Measurements from ENCODE around the gene CTDSPL. TPM values are rescaled to one million over a fixed set of nuclear protein-coding genes. Genes with fewer than 3 reads are reported as not detected.

Gene CTDSPL
- total RNA-seq, 1 donor from 2014 or later = 41.5 TPM

- H3K9me3 Mint-ChIP-seq (ENCODE audit: low read depth) = no peaks in the 10 kb centered on the region
- H3K4me1 Mint-ChIP-seq (ENCODE audit: low read depth) = no peaks in the 10 kb centered on the region
- H3K36me3 Mint-ChIP-seq (ENCODE audit: low read depth) = peaks cover 27% of the 10 kb centered on the region
- no peak overlapping the region for H3K27ac Mint-ChIP-seq (ENCODE audit: unreplicated experiment)
- no peaks in the 10 kb centered on the region for H3K27me3 Mint-ChIP-seq (ENCODE audit: low read depth)
- peak; percentile 68 for DNase-seq (ENCODE audit: low spot score)
- TF ChIP-seq CTCF (IDR thresholded peaks at IDR 0.05) = no peak
- H3K4me3 Mint-ChIP-seq (ENCODE audit: unreplicated experiment) = no peak overlapping the region
Observed at GRCh38 chr3:38017445-38018295, 156.0 kb downstream of the CTDSPL start.

DNA sequence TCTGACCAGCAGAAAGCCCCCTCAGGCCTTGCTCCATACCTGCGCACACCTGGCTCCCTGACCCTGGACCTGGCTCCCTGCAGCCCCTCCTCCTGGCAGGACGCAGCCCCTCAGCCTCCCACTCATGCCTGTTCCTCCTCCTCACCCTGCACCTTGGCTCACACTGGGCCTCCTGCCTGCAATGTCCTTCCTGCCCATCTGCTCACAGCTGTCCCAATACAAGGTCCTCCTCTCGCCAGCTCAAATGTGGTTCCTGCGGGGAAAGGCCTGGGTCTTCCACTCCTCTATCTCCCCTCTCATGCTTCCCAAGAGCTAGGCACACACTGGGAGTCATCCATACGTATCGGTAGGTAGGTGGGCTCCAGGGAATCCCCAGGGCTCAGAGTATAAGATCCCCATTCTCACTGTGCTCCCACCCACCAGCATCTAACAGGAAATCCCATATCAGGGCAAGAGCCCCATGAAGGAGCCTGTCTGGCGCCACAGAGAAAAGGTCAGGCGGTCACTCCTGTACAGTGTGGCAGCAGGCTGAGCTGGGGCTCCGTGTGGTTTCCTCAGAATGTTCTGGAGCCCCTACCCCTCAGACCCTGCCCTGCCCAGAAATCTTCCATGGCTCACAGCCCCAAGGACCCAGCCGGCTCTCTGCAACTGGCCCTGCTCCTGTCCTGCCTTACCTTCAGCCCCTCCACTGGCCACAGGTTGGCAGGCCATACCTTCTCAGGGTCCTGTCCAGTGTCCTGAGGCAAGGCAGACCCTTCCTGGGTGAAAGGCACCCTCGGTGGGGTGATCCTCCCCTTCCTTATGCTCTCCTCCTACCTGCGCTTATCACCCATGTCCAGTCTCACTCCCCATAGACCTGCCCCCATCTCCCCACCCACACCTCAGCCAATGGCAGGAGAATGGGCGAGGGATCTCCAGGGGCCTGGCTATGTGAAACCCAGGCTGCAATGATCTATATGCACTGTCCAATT is 156.9 kb downstream of the CTDSPL start:
- H3K4me1 Mint-ChIP-seq (ENCODE audit: low read depth) = peaks cover 1% of the 10 kb centered on the region
- peaks cover 27% of the 10 kb centered on the region for H3K36me3 Mint-ChIP-seq (ENCODE audit: low read depth)
- TF ChIP-seq CTCF (IDR thresholded peaks at IDR 0.05) = no peak
- no peaks in the 10 kb centered on the region for H3K27me3 Mint-ChIP-seq (ENCODE audit: low read depth)
- H3K4me3 Mint-ChIP-seq (ENCODE audit: unreplicated experiment) = no peak overlapping the region
- DNase-seq (ENCODE audit: low spot score) = peak; percentile 71
- H3K27ac Mint-ChIP-seq (ENCODE audit: unreplicated experiment) = no peak overlapping the region
- H3K9me3 Mint-ChIP-seq (ENCODE audit: low read depth) = no peaks in the 10 kb centered on the region

- peaks cover 5% of the 10 kb centered on the region for H3K4me1 Mint-ChIP-seq (ENCODE audit: low read depth)
- H3K9me3 Mint-ChIP-seq (ENCODE audit: low read depth) = no peaks in the 10 kb centered on the region
- no peak overlapping the region for H3K27ac Mint-ChIP-seq (ENCODE audit: unreplicated experiment)
- TF ChIP-seq CTCF (IDR thresholded peaks at IDR 0.05) = no peak
- H3K36me3 Mint-ChIP-seq (ENCODE audit: low read depth) = peaks cover 26% of the 10 kb centered on the region
- H3K27me3 Mint-ChIP-seq (ENCODE audit: low read depth) = no peaks in the 10 kb centered on the region
- H3K4me3 Mint-ChIP-seq (ENCODE audit: unreplicated experiment) = no peak overlapping the region
- no peak for DNase-seq (ENCODE audit: low spot score)
Observed at GRCh38 chr3:38019658-38020341, 158.1 kb downstream of the CTDSPL start.

GRCh38 chr3:38020342-38020726 is 158.7 kb downstream of the CTDSPL start:
- peaks cover 9% of the 10 kb centered on the region for H3K4me1 Mint-ChIP-seq (ENCODE audit: low read depth)
- H3K36me3 Mint-ChIP-seq (ENCODE audit: low read depth) = peaks cover 21% of the 10 kb centered on the region
- H3K27ac Mint-ChIP-seq (ENCODE audit: unreplicated experiment) = no peak overlapping the region
- no peaks in the 10 kb centered on the region for H3K9me3 Mint-ChIP-seq (ENCODE audit: low read depth)
- no peak for DNase-seq (ENCODE audit: low spot score)
- H3K4me3 Mint-ChIP-seq (ENCODE audit: unreplicated experiment) = no peak overlapping the region
- H3K27me3 Mint-ChIP-seq (ENCODE audit: low read depth) = no peaks in the 10 kb centered on the region
- no peak for TF ChIP-seq CTCF (IDR thresholded peaks at IDR 0.05)

DNA sequence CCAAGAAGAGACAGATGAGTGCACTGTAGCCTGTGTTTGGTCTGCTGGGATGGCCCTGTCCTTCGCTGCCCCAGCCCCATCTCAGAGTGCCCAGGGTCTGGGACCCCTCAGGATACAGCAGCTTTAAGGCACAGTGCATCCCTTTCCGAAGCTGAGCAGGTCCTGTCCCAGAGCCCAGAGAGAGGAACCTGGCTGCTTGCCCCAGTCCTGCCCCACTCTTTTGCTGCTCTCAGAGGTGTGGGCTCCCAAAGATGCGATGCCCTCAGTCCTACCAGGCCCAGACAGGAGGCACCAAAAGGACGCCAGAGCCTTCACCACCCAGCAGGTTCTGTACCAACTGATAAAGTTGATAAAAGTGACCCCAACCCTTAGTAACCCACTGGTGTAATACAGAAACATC is 159.5 kb downstream of the CTDSPL start:
- Mint-ChIP-seq H3K4me3 (ENCODE audit: unreplicated experiment) (no peak overlapping the region), H3K4me1 (ENCODE audit: low read depth) (peaks cover 16% of the 10 kb centered on the region), H3K9me3 (ENCODE audit: low read depth) (no peaks in the 10 kb centered on the region), H3K27me3 (ENCODE audit: low read depth) (no peaks in the 10 kb centered on the region), H3K27ac (ENCODE audit: unreplicated experiment) (no peak overlapping the region), H3K36me3 (ENCODE audit: low read depth) (peaks cover 15% of the 10 kb centered on the region)
- no peak for DNase-seq (ENCODE audit: low spot score)
- TF ChIP-seq CTCF (IDR thresholded peaks at IDR 0.05) = no peak

Data from chondrocyte (in vitro differentiated cells).